WERI-Rb-1 (cell line): ENCODE results near the gene MYH15.

Experiments
- DNase-seq: peaks from one replicate; pipeline ENCODE4 v3.0.0-alpha.2; 2020
- H3K27ac ChIP-seq: fragments of 250-450 bp; sonication (Bioruptor Pico); 2 replicates; pipeline ENCODE4 v1.5.1; 2020; ENCODE audit warnings: mild to moderate bottlenecking, moderate library complexity
- H3K27me3 ChIP-seq: fragments of 250-450 bp; sonication (Bioruptor Pico); 2 replicates; pipeline ENCODE4 v1.5.1; 2021; ENCODE audit warnings: mild to moderate bottlenecking, low read depth, moderate library complexity; ENCODE audit not compliant: insufficient read depth, severe bottlenecking
- H3K36me3 ChIP-seq: fragments of 250-450 bp; sonication (Bioruptor Pico); 2 replicates; pipeline ENCODE4 v1.5.1; 2020; ENCODE audit warnings: mild to moderate bottlenecking, moderate library complexity
- H3K4me3 ChIP-seq: 2 replicates; pipeline ENCODE4 v1.5.1; 2011; ENCODE audit warnings: low read depth, mild to moderate bottlenecking, control low read depth, low read length
- H3K9me3 ChIP-seq: fragments of 250-450 bp; sonication (Bioruptor Pico); 2 replicates; pipeline ENCODE4 v1.5.1; 2021; ENCODE audit warnings: mild to moderate bottlenecking, moderate library complexity; ENCODE audit not compliant: severe bottlenecking
- TF ChIP-seq, protein P1 (sequence below): IDR thresholded peaks from 2 replicates; pipeline ENCODE4 v1.5.1; 2011; ENCODE audit warnings: low read depth, mild to moderate bottlenecking, control low read depth, inconsistent platforms, low read length

MYH15 gene

DNA sequence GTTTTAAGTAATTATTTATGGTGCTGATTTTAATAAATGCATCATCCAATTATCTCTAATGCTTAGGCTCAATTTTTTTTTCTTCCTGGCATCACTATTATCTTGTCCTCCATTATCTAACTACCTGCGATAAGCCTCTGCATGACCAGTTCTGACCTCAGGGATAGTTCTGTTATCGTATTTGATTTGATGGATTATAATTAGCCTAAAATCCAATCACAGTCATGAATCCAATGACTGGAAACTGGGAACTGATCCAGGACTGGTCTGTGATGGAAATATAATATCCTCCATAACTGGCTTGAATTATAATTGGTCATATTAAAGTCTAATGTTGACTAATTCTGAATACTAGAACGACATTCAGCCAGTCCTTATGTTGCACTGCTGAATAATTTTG, 1.1 kb downstream of the MYH15 start:
- no peaks in the 10 kb centered on the region for H3K36me3 ChIP-seq
- H3K27ac ChIP-seq: no peak overlapping the region
- no peak overlapping the region for H3K4me3 ChIP-seq
- DNase-seq: no peak
- H3K9me3 ChIP-seq: no peaks in the 10 kb centered on the region
- H3K27me3 ChIP-seq: no peaks in the 10 kb centered on the region
- TF ChIP-seq, protein P1, sequence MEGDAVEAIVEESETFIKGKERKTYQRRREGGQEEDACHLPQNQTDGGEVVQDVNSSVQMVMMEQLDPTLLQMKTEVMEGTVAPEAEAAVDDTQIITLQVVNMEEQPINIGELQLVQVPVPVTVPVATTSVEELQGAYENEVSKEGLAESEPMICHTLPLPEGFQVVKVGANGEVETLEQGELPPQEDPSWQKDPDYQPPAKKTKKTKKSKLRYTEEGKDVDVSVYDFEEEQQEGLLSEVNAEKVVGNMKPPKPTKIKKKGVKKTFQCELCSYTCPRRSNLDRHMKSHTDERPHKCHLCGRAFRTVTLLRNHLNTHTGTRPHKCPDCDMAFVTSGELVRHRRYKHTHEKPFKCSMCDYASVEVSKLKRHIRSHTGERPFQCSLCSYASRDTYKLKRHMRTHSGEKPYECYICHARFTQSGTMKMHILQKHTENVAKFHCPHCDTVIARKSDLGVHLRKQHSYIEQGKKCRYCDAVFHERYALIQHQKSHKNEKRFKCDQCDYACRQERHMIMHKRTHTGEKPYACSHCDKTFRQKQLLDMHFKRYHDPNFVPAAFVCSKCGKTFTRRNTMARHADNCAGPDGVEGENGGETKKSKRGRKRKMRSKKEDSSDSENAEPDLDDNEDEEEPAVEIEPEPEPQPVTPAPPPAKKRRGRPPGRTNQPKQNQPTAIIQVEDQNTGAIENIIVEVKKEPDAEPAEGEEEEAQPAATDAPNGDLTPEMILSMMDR: no peak

DNA sequence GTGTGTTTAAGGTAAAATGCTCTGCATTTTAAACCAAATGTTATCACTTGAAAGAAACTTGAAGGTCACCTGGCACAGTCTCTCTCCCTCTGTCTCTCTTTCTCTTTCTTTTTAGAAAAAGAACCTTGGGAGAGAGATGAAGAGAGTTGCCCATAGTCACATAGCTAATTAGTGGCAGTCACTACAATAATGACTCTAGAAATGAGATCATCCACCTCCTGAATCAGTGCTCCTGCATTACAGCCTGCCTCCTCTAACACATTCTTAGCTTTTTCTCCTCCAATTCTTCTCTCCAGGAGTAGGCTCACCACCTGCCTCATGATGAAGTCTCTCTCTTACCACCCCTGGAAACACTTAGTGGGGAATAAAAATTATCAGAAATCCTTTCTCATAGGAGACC, 2.5 kb downstream of the MYH15 start:
- Histone ChIP-seq H3K9me3 (no peaks in the 10 kb centered on the region), H3K36me3 (no peaks in the 10 kb centered on the region), H3K27me3 (no peaks in the 10 kb centered on the region), H3K4me3 (no peak overlapping the region), H3K27ac (no peak overlapping the region)
- DNase-seq: no peak
- TF ChIP-seq, protein P1: no peak

DNA sequence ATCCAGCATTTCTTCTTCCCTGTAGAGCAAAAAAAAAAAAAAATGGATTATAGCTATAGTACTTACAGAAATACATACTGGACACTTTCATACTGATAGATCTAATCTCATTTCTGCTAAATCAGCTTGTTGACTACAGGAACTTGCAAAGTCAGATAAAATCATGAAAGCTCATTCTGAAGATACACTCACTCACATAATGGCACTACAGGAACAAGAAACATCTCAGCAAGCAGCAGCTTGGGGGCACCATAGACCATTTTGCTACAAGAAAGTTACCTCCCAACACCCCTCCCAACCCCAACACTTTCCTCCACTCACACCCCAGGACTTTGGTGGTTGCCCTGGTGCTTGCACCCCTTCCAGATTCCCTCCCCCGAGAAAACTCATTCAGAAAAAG, 4.6 kb downstream of the MYH15 start:
- H3K36me3 ChIP-seq: no peaks in the 10 kb centered on the region
- H3K27ac ChIP-seq: no peak overlapping the region
- no peak overlapping the region for H3K4me3 ChIP-seq
- TF ChIP-seq, protein P1: peak; percentile 29; the same call in 1 of the 2 replicates
- DNase-seq: no peak
- H3K9me3 ChIP-seq: no peaks in the 10 kb centered on the region
- H3K27me3 ChIP-seq: no peaks in the 10 kb centered on the region

DNA sequence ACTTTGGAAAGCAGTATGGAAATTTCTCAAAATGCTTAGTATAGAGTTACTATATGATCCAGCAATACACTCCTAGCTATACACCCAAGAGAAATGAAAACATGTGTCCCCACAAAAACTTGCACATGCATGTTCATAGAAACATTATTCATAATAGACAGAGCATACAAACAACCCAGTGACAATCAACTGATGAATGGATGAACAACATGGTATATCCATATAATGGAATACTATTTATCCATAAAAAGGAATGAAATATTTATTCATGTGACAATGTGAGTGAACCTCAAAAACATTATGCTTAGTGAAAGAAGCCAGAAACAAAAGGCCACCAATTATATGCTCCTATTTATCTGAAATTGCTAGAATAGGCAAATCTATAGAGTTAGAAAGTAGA, 6.7 kb downstream of the MYH15 start:
- Histone ChIP-seq H3K9me3 (no peaks in the 10 kb centered on the region), H3K27ac (no peak overlapping the region), H3K36me3 (no peaks in the 10 kb centered on the region), H3K27me3 (no peaks in the 10 kb centered on the region), H3K4me3 (no peak overlapping the region)
- TF ChIP-seq, protein P1: no peak
- no peak for DNase-seq

DNA sequence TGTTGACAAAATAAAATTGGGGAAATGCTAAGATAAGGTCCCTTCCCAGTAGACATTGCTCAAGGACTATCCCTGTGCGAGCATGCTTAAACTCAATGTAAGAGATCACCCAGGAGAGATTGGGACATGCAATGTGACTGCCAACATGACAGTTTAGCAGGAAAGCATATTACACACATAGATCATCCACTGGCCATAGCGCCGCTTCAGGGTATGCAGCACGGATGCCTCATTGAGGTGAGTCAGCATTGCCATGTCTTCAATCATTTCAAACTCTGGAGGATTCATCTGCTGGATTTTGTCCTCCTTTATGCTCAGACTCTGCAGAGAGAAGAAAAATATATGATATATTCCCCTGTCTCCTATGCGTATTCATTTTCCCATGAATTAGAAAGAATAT, 8.9 kb downstream of the MYH15 start:
- no peaks in the 10 kb centered on the region for H3K36me3 ChIP-seq
- no peaks in the 10 kb centered on the region for H3K27me3 ChIP-seq
- H3K4me3 ChIP-seq: no peak overlapping the region
- no peak overlapping the region for H3K27ac ChIP-seq
- H3K9me3 ChIP-seq: no peaks in the 10 kb centered on the region
- TF ChIP-seq, protein P1: no peak
- DNase-seq: no peak

DNA sequence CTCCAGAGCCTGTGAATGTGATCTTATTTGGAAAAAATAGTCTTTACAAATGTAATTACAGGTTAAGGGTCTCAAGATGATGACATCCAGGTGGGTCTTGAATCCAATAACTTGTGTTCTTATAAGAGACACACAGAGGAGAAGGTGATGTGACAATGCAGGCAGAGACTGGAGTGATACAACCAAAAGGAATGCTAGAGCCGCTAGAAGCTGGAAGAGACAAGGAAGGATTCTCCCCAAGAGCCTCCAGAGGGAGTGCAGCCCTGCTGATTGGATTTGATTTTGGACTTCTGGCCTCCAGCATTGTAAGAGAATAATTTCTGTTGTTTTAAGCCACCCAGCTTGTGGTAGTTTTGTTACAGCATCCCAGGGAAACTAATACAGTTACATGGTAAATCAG, 9.7 kb downstream of the MYH15 start:
- Histone ChIP-seq H3K9me3 (no peaks in the 10 kb centered on the region), H3K4me3 (no peak overlapping the region), H3K27ac (no peak overlapping the region), H3K27me3 (no peaks in the 10 kb centered on the region), H3K36me3 (no peaks in the 10 kb centered on the region)
- TF ChIP-seq, protein P1: no peak
- DNase-seq: no peak
